Stimulated activated naive B cell treated with anti-CD40 and anti-IgM and Interleukin-4, amounts not matched to agents 10 μg/mL and 1 μg/mL and 100 μg/mL, for 72 hours (primary cell): ENCODE results near the gene TAB2.
"Not testable (repeated sequence)": the region's sequence is repeated elsewhere in the genome, so short reads cannot be mapped to it uniquely, and the experiment has no call there.

ENCODE experiments used
- ATAC-seq, 2 donors: fragments of 150-1000 bp; cut with Tn5 transposase; replicated peaks; 2 replicates each; pipeline ENCODE4 v1.10.0; 2021; ENCODE audit warnings: moderate library complexity in 1 of 2
- DNase-seq: peaks from one replicate; pipeline ENCODE4 v3.0.0; 2021
- H3K27ac Mint-ChIP-seq: one replicate; pipeline ENCODE4 v1.8.0; 2022; ENCODE audit warnings: mild to moderate bottlenecking, mixed read lengths
- H3K27me3 Mint-ChIP-seq, 2 donors: one replicate each; pipeline ENCODE4 v1.8.0; 2022; ENCODE audit warnings: mixed read lengths in 2 of 2
- H3K36me3 Mint-ChIP-seq, 2 donors: one replicate each; pipeline ENCODE4 v1.8.0; 2022; ENCODE audit warnings: mixed read lengths in 2 of 2, mild to moderate bottlenecking in 1 of 2
- H3K4me1 Mint-ChIP-seq, 2 donors: one replicate each; pipeline ENCODE4 v1.8.0; 2022; ENCODE audit warnings: mixed read lengths in 2 of 2, mild to moderate bottlenecking in 1 of 2
- H3K4me3 Mint-ChIP-seq, 2 donors: one replicate each; pipeline ENCODE4 v1.8.0; 2022; ENCODE audit warnings: mild to moderate bottlenecking in 2 of 2, mixed read lengths in 2 of 2, moderate library complexity in 1 of 2
- H3K9me3 Mint-ChIP-seq, 2 donors: one replicate each; pipeline ENCODE4 v1.8.0; 2022; ENCODE audit warnings: mixed read lengths in 2 of 2, mild to moderate bottlenecking in 1 of 2

Gene TAB2

DNA sequence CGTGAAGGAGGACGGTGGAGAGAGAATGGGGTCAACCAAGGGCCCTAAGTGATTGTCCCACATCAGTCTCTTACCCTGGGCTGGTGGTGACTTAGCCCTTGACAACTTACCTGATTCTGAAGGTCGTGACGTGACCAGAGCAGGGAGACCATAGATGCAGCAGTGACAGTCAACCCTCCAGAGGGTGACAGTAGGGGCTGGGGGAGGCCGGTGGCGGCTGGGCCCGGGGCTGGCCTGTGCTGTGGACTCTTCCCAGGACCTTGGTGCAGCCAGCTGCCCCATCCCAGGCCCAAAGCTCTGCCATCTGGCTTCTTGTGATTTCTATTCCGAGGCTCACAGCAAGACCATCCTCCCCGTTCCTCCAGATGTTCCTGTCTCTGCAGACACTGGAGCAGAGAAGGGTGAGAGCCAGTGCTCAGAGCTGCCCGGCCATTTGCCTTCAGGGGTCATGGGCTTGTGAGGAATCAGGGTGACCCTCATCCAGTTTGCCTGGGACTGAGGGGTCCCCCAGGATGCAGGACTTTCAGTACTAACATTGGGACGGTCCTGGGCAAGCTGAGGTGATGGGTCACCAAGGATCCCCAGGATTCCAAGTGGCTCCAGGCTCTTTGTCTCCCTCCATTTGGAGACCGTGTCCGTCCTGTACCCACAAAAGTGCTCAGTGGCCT is 118.5 kb downstream of the TAB2 start:
- Mint-ChIP-seq H3K9me3 (no peaks in the 10 kb centered on the region), H3K4me1 (peaks cover 34 to 39% of the 10 kb centered on the region in 2 donors), H3K4me3 (no peak overlapping the region), H3K27me3 (no peaks in the 10 kb centered on the region), H3K36me3 (no peaks in the 10 kb centered on the region), H3K27ac (no peak overlapping the region)
- ATAC-seq: no peak
- DNase-seq: no peak

DNA sequence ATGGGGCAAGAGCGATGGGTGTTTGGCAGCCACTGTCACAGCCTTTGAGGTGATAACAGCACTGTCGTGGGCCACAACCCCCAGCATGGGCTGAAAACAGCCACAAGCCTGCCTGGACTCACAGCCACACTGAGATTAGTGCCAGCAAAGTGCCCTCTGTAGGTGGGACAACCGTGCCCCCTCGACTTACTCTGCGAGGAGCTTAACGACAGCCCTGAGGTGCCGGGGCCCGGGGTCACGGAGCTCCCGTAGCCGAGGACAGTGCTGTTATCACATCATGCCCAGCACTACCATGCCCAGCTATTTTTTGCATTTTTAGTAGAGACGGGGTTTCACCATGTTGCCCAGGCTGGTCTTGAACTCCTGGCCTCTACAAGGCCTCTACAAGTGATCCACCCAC is 119.1 kb downstream of the TAB2 start:
- no peaks in the 10 kb centered on the region for H3K9me3 Mint-ChIP-seq
- H3K4me1 Mint-ChIP-seq: peaks cover 38 to 40% of the 10 kb centered on the region in 2 donors
- ATAC-seq: no peak
- no peaks in the 10 kb centered on the region for H3K36me3 Mint-ChIP-seq
- no peaks in the 10 kb centered on the region for H3K27me3 Mint-ChIP-seq
- no peak overlapping the region for H3K4me3 Mint-ChIP-seq
- H3K27ac Mint-ChIP-seq: no peak overlapping the region
- no peak for DNase-seq

DNA sequence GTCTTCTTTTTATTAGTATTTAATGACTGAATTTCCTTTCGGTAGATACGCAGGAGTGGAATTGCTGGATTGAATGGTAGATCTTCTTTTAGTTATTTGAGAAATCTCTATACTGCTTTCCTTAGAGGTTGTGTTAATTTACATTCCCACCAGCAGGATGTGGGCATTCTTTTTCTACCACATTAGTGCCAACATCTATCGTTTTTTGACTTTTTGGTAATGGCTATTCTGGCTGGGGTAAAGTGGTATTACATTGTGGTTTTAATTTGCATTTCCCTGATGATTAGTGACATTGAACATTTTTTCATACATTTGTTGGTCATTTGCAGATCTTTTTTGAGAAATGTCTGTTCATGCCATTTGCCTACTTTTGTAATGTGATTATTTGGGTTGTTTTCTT is 119.7 kb downstream of the TAB2 start:
- DNase-seq (no peak), ATAC-seq (no peak)
- Mint-ChIP-seq H3K9me3 (no peaks in the 10 kb centered on the region), H3K27ac (no peak overlapping the region), H3K36me3 (no peaks in the 10 kb centered on the region), H3K4me3 (no peak overlapping the region), H3K4me1 (peaks cover 34 to 35% of the 10 kb centered on the region in 2 donors), H3K27me3 (no peaks in the 10 kb centered on the region)

DNA sequence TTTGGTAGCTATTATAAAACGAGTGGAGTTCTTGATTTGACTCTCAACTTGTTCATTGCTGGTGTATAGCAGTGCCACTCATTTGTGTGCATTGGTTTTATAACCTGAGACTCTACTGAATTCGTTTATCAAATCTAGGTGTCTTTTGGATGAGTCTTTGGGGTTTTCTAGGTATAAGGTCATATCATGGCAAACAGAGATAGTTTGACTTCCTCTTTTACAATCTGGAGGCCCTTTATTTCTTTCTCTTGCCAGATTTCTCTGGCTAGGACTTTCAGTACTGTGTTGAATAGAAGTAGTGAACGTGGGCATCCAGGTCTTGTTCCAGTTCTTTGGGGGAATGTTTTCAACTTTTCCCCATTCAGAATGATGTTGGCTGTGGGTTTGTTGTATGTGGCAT is 121.3 kb downstream of the TAB2 start:
- H3K4me3 Mint-ChIP-seq: no peak overlapping the region
- H3K9me3 Mint-ChIP-seq: no peaks in the 10 kb centered on the region
- peak; percentile 84 to 88 for ATAC-seq
- peak overlapping the region; percentile 31 for H3K27ac Mint-ChIP-seq
- peaks cover 39 to 46% of the 10 kb centered on the region in 2 donors for H3K4me1 Mint-ChIP-seq
- no peaks in the 10 kb centered on the region for H3K36me3 Mint-ChIP-seq
- no peaks in the 10 kb centered on the region for H3K27me3 Mint-ChIP-seq
- no peak for DNase-seq

- peaks cover 39 to 46% of the 10 kb centered on the region in 2 donors for H3K4me1 Mint-ChIP-seq
- H3K27ac Mint-ChIP-seq: peak overlapping the region; percentile 31
- ATAC-seq: no peak
- H3K27me3 Mint-ChIP-seq: no peaks in the 10 kb centered on the region
- no peak overlapping the region for H3K4me3 Mint-ChIP-seq
- H3K36me3 Mint-ChIP-seq: no peaks in the 10 kb centered on the region
- DNase-seq: no peak
- no peaks in the 10 kb centered on the region for H3K9me3 Mint-ChIP-seq
Measured at GRCh38 chr6:149439626-149440025, 122.1 kb downstream of the TAB2 start.

GRCh38 chr6:149440735-149441671 is 123.5 kb downstream of the TAB2 start:
- Mint-ChIP-seq H3K4me1 (peaks cover 40 to 46% of the 10 kb centered on the region in 2 donors), H3K4me3 (no peak overlapping the region), H3K36me3 (no peaks in the 10 kb centered on the region), H3K9me3 (no peaks in the 10 kb centered on the region), H3K27me3 (no peaks in the 10 kb centered on the region), H3K27ac (peak overlapping the region; percentile 31)
- no peak for DNase-seq
- ATAC-seq: no peak

GRCh38 chr6:149441740-149442139 is 124.2 kb downstream of the TAB2 start:
- DNase-seq (no peak), ATAC-seq (no peak)
- peaks cover 0 to 5% of the 10 kb centered on the region in 2 donors for H3K36me3 Mint-ChIP-seq
- H3K4me3 Mint-ChIP-seq: no peak overlapping the region
- no peak overlapping the region for H3K27ac Mint-ChIP-seq
- no peaks in the 10 kb centered on the region for H3K27me3 Mint-ChIP-seq
- H3K4me1 Mint-ChIP-seq: peaks cover 40 to 52% of the 10 kb centered on the region in 2 donors
- no peaks in the 10 kb centered on the region for H3K9me3 Mint-ChIP-seq

DNA sequence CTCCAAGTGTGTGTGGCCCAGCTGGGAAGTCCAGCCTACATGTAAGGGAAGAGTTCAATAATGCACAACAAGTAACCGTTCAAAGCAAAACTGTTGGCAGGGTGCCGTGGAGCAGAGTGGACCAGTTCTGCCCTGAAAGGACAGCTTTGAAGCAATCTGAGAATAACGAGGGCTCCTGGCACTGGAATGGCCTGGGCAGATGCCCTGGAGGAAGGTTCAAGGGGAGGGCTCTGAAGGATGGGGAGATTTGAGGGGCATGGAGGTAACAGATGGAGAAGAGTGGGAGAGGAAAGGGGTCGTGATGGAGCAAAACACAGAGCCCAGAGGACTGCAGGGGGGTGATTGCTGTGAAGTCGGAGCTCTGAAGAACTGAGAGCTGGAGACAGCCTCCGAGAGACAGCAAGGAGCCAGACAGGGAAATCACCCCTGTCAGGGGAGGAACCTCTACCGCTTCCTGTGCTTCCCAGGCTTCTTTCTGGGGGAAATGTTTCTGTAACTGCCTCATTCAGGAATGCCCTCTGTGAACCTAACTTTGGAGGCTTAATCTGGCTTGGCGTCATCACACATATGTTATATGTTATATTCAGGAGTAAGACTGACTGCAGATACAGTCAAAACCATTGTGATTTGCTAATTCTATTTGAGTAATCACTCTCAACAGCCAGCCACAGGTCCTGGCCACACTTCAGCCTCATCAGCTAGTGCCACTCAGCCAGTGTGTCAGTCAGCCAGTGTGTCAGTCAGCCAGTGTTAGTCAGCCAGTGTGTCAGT is 126.1 kb downstream of the TAB2 start:
- Mint-ChIP-seq H3K4me3 (no peak overlapping the region), H3K4me1 (peaks cover 27 to 49% of the 10 kb centered on the region in 2 donors), H3K27ac (no peak overlapping the region), H3K27me3 (no peaks in the 10 kb centered on the region), H3K9me3 (no peaks in the 10 kb centered on the region), H3K36me3 (peaks cover 4 to 9% of the 10 kb centered on the region in 2 donors)
- DNase-seq (no peak), ATAC-seq (peak; percentile 31 to 34)

- H3K9me3 Mint-ChIP-seq, DNase-seq, ATAC-seq, H3K27ac Mint-ChIP-seq, H3K36me3 Mint-ChIP-seq, H3K4me3 Mint-ChIP-seq, H3K27me3 Mint-ChIP-seq: not testable (repeated sequence)
- H3K4me1 Mint-ChIP-seq: peaks cover 18 to 49% of the 10 kb centered on the region in 2 donors
Measured at GRCh38 chr6:149444360-149445094, 127.0 kb downstream of the TAB2 start.

GRCh38 chr6:149445095-149445466 is 127.6 kb downstream of the TAB2 start:
- no peak overlapping the region for H3K4me3 Mint-ChIP-seq
- H3K36me3 Mint-ChIP-seq: peaks cover 9 to 10% of the 10 kb centered on the region in 2 donors
- no peaks in the 10 kb centered on the region for H3K27me3 Mint-ChIP-seq
- DNase-seq (no peak), ATAC-seq (peak; percentile 69 to 82)
- H3K4me1 Mint-ChIP-seq: peaks cover 13 to 50% of the 10 kb centered on the region in 2 donors
- peak overlapping the region; percentile 67 for H3K27ac Mint-ChIP-seq
- no peaks in the 10 kb centered on the region for H3K9me3 Mint-ChIP-seq

- Mint-ChIP-seq H3K4me1 (peaks cover 13 to 52% of the 10 kb centered on the region in 2 donors), H3K4me3 (no peak overlapping the region), H3K27ac (peak overlapping the region; percentile 67), H3K27me3 (no peaks in the 10 kb centered on the region), H3K36me3 (peaks cover 10 to 14% of the 10 kb centered on the region in 2 donors), H3K9me3 (no peaks in the 10 kb centered on the region)
- ATAC-seq: peak in 1 of 2 donors; percentile 33
- DNase-seq: no peak
Measured at GRCh38 chr6:149445573-149445972, 128.1 kb downstream of the TAB2 start.

DNA sequence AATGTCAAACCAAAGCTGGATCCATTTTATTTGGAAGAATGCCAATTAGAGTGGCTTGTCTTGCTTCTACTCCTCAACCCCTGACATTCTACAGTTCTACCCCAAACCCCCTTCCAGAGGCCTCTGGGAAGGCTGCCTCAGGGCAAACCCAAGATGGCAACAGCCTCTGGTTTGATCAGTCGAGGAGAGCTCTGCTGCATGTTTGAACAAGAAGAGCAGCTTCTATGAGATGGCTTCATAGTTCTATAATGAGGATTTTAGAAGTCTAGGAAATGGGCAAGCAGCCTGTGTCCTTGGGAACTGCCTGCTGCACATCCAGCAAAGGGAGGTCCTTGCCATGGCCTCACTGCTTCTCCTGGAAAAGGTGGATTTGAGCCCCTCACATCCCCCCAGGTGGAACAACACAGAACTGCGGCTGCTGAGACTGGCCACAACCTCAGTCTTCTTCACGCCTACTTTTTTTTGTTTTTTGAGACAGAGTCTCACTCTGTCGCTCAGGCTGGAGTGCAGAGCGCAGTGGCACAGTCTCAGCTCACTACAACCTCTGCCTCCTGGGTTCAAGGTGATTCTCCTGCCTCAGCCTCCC is 129.4 kb downstream of the TAB2 start:
- Mint-ChIP-seq H3K4me1 (peaks cover 6 to 48% of the 10 kb centered on the region in 2 donors), H3K27ac (no peak overlapping the region), H3K4me3 (no peak overlapping the region), H3K27me3 (no peaks in the 10 kb centered on the region), H3K36me3 (peaks cover 12 to 16% of the 10 kb centered on the region in 2 donors), H3K9me3 (no peaks in the 10 kb centered on the region)
- ATAC-seq: no peak
- no peak for DNase-seq

DNA sequence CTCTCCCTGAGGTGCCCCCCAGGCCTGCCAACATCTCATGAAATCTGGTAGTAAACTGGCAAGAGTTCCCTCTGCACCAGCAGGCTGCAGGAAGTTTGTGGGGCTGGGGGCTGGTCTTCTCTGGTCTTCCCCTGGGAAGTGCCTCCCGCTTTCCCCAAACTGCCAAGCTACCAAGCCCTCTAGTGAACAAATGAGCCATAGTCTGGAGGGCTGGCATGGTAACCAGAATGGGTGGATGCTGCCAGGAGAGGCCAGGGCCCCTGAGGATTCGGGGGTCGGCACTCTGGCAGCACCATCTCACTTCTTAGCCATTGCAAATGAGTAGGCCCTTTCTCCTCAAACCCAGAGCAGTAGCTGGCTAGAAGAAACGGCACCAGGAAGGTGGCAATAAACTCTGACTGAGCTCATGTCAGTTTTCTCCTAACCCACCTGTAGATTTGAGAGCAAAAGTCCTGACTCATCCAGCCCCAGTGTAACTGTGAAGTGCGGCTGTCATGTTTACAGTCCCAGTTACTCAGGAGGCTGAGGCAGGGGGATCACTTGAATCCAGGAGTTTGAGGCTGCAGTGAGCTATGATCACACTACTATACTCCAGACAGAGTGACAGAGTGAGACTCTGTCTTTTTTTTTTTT is 131.4 kb downstream of the TAB2 start:
- H3K4me1 Mint-ChIP-seq: peaks cover 1 to 37% of the 10 kb centered on the region in 2 donors
- no peak overlapping the region for H3K4me3 Mint-ChIP-seq
- DNase-seq: no peak
- ATAC-seq: no peak
- H3K27ac Mint-ChIP-seq: peak overlapping the region; percentile 5
- H3K27me3 Mint-ChIP-seq: no peaks in the 10 kb centered on the region
- H3K36me3 Mint-ChIP-seq: peaks cover 15 to 18% of the 10 kb centered on the region in 2 donors
- no peaks in the 10 kb centered on the region for H3K9me3 Mint-ChIP-seq
